PC-3 (cell line): ENCODE measurements around the gene TFIP11. TPM values are rescaled to one million over a fixed set of nuclear protein-coding genes. Genes with fewer than 3 reads are reported as not detected.
"Not testable (repeated sequence)": the region's sequence is repeated elsewhere in the genome, so short reads cannot be mapped to it uniquely, and the experiment has no call there.

Experiments used
- ATAC-seq: fragments of 200-7000 bp; cut with Tn5 transposase; 2 replicates; pipeline ENCODE4 v1.9.1; 2020; ENCODE audit warnings: mild to moderate bottlenecking, moderate library complexity
- BruUV-seq: library from RNA; stranded (reverse); fragments of 400-500 nt; replicated peaks from 2 replicates; lab custom pipeline; 2021; lab: Mats Ljungman, UMichigan
- CTCF ChIA-PET: fragments of 300-600 bp; sonication (Branson Sonifier 250); formaldehyde crosslinking; loops from one replicate; lab custom pipeline; 2022; ENCODE audit warnings: antibody characterized with exemption; lab: Charles Lee
- POLR2A ChIA-PET: fragments of 300-600 bp; sonication (Branson Sonifier 250); formaldehyde crosslinking; loops from one replicate; lab custom pipeline; 2022; ENCODE audit warnings: antibody characterized with exemption; ENCODE audit not compliant: unreplicated experiment; lab: Charles Lee
- DNase-seq: peaks from one replicate; pipeline ENCODE4 v3.0.0-alpha.2; 2015
- H2AFZ ChIP-seq: fragments of 300-600 bp; sonication (generic); 2 replicates; pipeline ENCODE4 v1.6.0; 2016; ENCODE audit warnings: antibody characterized with exemption, low read length
- H3F3A ChIP-seq: fragments of 300-600 bp; sonication (generic); one replicate; pipeline ENCODE4 v1.6.0; 2017; ENCODE audit warnings: antibody characterized with exemption, low read length, control low read depth, mild to moderate bottlenecking; ENCODE audit not compliant: unreplicated experiment
- H3K27ac ChIP-seq: fragments of 300-600 bp; sonication (generic); 2 replicates; pipeline ENCODE4 v1.5.1; 2016; ENCODE audit warnings: mild to moderate bottlenecking, low read length
- H3K27me3 ChIP-seq: fragments of 300-600 bp; sonication (generic); 2 replicates; pipeline ENCODE4 v1.6.1; 2016; ENCODE audit warnings: low read length, mixed read lengths
- H3K36me3 ChIP-seq: fragments of 300-600 bp; sonication (generic); 2 replicates; pipeline ENCODE4 v1.6.1; 2016; ENCODE audit warnings: low read depth, mixed run types, low read length, mixed read lengths
- H3K4me1 ChIP-seq: fragments of 300-600 bp; sonication (generic); 2 replicates; pipeline ENCODE4 v1.5.1; 2016; ENCODE audit warnings: low read length; ENCODE audit not compliant: insufficient read depth
- H3K4me2 ChIP-seq: fragments of 300-600 bp; sonication (generic); 2 replicates; pipeline ENCODE4 v1.6.0; 2016; ENCODE audit warnings: low read length
- H3K4me3 ChIP-seq: fragments of 300-600 bp; sonication (generic); 2 replicates; pipeline ENCODE4 v1.5.1; 2016; ENCODE audit warnings: mild to moderate bottlenecking, low read length, mixed read lengths
- H3K79me2 ChIP-seq: fragments of 300-600 bp; sonication (generic); 2 replicates; pipeline ENCODE4 v1.6.1; 2017; ENCODE audit warnings: low read length, mixed read lengths
- H3K9ac ChIP-seq: fragments of 300-600 bp; sonication (generic); 2 replicates; pipeline ENCODE4 v1.6.0; 2016; ENCODE audit warnings: mild to moderate bottlenecking, low read length
- H3K9me2 ChIP-seq: fragments of 300-600 bp; sonication (generic); replicated peaks from 2 replicates; pipeline ENCODE4 v1.6.1; 2016; ENCODE audit warnings: mixed run types, low read length, mixed read lengths
- H3K9me3 ChIP-seq: fragments of 300-600 bp; sonication (generic); 2 replicates; pipeline ENCODE4 v1.6.1; 2016; ENCODE audit warnings: low read length, mixed read lengths
- H4K20me1 ChIP-seq: fragments of 300-600 bp; sonication (generic); 2 replicates; pipeline ENCODE4 v1.6.1; 2016; ENCODE audit warnings: low read length, mixed read lengths
- EZH2 ChIP-seq: fragments of 300-600 bp; sonication (generic); IDR thresholded peaks from one replicate; pipeline ENCODE4 v1.6.1; 2017; ENCODE audit warnings: antibody characterized with exemption, mild to moderate bottlenecking, low read length; ENCODE audit not compliant: unreplicated experiment
- EZH2phosphoT487 ChIP-seq: fragments of 300-600 bp; sonication (generic); IDR thresholded peaks from 2 replicates; pipeline ENCODE4 v1.6.1; 2018; ENCODE audit warnings: mild to moderate bottlenecking, antibody characterized with exemption, low read length, borderline replicate concordance
- intact Hi-C: fragments of 100-400 bp; cut with micrococcal nuclease; formaldehyde crosslinking; loops from 2 replicates; pipeline ENCODE4 v1.9.0; 2023
- total RNA-seq: library from RNA; depleted of rRNA; stranded (reverse); fragments of >200 nt; gene quantifications from 2 replicates; pipeline ENCODE4 v1.2.3, GENCODE V29; 2014
- TF ChIP-seq, protein P1 (sequence below): fragments of 300-600 bp; sonication (generic); conservative IDR thresholded peaks from 2 replicates; pipeline ENCODE4 v1.5.1; 2017; ENCODE audit warnings: antibody characterized with exemption, low read depth, mild to moderate bottlenecking, low read length

The TFIP11 gene
- total RNA-seq, 1 experiment from 2014 or later, result 22.4 TPM

DNA sequence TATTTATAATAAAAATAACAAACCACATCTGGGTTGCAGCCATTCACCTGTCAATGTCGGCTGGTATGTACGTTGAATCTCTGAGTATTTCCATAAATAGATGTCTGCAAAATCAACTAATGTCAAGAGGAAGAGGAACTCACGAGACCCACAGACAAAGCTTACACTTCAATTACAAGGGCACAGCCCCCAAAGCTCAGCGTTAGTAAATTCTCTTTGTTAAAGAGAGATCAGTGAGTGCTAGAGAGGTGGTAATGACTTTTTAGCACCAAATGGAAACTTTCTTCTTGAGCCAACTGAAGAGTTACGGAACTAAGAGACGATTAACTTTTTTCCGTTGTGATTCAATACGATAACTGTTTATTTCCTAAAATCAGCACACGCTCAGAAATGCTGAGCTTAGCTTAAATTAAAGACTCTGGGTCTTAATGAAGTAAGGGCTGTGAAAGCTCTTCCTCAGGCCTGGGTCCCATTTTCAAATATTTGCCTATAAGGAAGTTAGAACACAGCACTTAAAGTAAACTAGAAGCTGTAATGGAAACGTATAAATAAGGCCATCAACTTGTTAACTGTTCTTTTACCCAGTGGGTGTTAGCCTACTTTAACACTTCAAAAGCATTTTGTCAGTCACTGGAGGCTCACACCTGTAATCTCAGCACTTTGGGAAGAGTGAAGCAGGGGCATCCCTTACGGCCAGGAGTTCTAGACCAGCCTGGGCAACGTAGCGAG is 22.8 kb upstream of the TFIP11 start:
- H3K4me3 ChIP-seq, result no peak overlapping the region
- ChIA-PET CTCF (no interaction called here), POLR2A (no interaction called here)
- no peaks in the 10 kb centered on the region for H3F3A ChIP-seq
- no peaks in the 10 kb centered on the region for H3K9me2 ChIP-seq
- H3K4me1 ChIP-seq, result no peaks in the 10 kb centered on the region
- H2AFZ ChIP-seq, result no peak overlapping the region
- no peaks in the 10 kb centered on the region for H3K79me2 ChIP-seq
- no peak overlapping the region for H3K9ac ChIP-seq
- BruUV-seq, result no TSS peak
- no peaks in the 10 kb centered on the region for H3K36me3 ChIP-seq
- no peak overlapping the region for H3K4me2 ChIP-seq
- intact Hi-C loops, result no loop called here
- ATAC-seq (no peak), DNase-seq (no peak)
- H3K27ac ChIP-seq, result no peak overlapping the region
- H3K9me3 ChIP-seq, result no peaks in the 10 kb centered on the region
- H4K20me1 ChIP-seq, result no peaks in the 10 kb centered on the region
- TF ChIP-seq EZH2phosphoT487 (no peak), EZH2 (no peak)
- TF ChIP-seq, protein P1, sequence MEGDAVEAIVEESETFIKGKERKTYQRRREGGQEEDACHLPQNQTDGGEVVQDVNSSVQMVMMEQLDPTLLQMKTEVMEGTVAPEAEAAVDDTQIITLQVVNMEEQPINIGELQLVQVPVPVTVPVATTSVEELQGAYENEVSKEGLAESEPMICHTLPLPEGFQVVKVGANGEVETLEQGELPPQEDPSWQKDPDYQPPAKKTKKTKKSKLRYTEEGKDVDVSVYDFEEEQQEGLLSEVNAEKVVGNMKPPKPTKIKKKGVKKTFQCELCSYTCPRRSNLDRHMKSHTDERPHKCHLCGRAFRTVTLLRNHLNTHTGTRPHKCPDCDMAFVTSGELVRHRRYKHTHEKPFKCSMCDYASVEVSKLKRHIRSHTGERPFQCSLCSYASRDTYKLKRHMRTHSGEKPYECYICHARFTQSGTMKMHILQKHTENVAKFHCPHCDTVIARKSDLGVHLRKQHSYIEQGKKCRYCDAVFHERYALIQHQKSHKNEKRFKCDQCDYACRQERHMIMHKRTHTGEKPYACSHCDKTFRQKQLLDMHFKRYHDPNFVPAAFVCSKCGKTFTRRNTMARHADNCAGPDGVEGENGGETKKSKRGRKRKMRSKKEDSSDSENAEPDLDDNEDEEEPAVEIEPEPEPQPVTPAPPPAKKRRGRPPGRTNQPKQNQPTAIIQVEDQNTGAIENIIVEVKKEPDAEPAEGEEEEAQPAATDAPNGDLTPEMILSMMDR, result no peak
- no peaks in the 10 kb centered on the region for H3K27me3 ChIP-seq

DNA sequence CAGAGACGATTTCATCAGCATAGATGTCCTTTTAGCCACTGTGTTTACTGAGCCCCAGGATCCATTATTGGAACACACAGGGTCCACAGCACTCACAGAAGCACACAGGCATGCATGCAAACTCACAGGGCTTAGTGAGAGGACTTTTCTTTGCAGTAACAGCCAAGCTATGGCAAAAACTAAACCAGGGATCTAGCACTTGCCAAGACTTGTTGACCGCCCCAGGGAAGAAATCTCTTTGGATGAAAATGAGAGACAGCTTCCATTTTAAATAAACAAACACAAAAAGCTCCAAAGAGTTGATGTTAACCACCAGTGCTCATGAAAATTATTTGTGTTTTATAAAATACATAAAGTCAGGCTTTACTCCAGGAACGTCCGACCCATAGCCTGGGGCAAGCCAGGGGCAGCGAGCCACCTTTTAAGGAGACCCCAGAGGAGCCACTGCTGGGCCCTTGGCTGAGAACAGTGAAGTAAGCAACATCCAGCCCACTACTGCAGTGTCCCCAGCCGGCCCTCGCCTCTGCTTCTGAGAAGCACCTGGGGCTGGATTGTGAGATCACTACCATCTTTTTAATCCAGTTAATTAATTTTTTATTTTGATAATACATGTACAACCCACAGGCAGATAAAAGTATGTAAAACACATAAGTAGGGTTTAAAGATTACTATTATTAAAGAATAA is 22.0 kb upstream of the TFIP11 start:
- DNase-seq (no peak), ATAC-seq (no peak)
- intact Hi-C loops, result no loop called here
- Histone ChIP-seq H3K9me3 (no peaks in the 10 kb centered on the region), H3F3A (no peaks in the 10 kb centered on the region), H3K36me3 (no peaks in the 10 kb centered on the region), H3K79me2 (no peaks in the 10 kb centered on the region), H3K4me1 (no peaks in the 10 kb centered on the region), H3K4me2 (no peak overlapping the region), H3K9ac (no peak overlapping the region), H2AFZ (no peak overlapping the region), H4K20me1 (no peaks in the 10 kb centered on the region), H3K27ac (no peak overlapping the region), H3K27me3 (no peaks in the 10 kb centered on the region), H3K4me3 (no peak overlapping the region), H3K9me2 (no peaks in the 10 kb centered on the region)
- POLR2A ChIA-PET, result no interaction called here
- CTCF ChIA-PET, result no interaction called here
- no peak for TF ChIP-seq EZH2phosphoT487
- no peak for TF ChIP-seq EZH2
- TF ChIP-seq, protein P1, result no peak
- BruUV-seq, result no TSS peak

DNA sequence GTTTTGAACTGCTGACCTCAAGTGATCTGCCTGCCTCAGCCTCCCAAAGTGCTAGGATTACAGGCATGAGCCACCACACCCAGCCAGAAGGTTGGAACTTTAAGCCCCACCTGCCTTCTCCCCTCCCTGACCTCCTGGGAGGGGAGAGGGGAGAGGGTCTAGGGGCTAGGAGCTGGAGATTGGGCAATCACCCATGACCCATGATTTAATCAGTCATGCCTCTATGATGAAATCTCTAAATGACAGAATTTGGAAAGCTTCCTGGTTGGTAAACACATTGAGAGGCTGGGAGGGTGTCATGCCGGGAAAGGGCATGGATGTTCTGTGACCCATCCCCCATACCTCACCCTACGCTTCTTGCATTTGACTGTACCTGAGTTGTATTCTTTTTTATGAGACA is 17.1 kb upstream of the TFIP11 start:
- H3K9ac ChIP-seq, result no peak overlapping the region
- peak; percentile 46 for DNase-seq
- no peak overlapping the region for H3K4me2 ChIP-seq
- H3K79me2 ChIP-seq, result no peaks in the 10 kb centered on the region
- H3K9me3 ChIP-seq, result no peaks in the 10 kb centered on the region
- TF ChIP-seq EZH2phosphoT487 (no peak), EZH2 (no peak)
- TF ChIP-seq, protein P1, result no peak
- H3K27ac ChIP-seq, result no peak overlapping the region
- no peaks in the 10 kb centered on the region for H3K4me1 ChIP-seq
- H3K9me2 ChIP-seq, result no peaks in the 10 kb centered on the region
- no peak overlapping the region for H2AFZ ChIP-seq
- no peak overlapping the region for H3K4me3 ChIP-seq
- no TSS peak for BruUV-seq
- H3K36me3 ChIP-seq, result no peaks in the 10 kb centered on the region
- intact Hi-C loops, result no loop called here
- CTCF ChIA-PET, result no interaction called here
- POLR2A ChIA-PET, result no interaction called here
- H4K20me1 ChIP-seq, result no peaks in the 10 kb centered on the region
- no peaks in the 10 kb centered on the region for H3K27me3 ChIP-seq
- no peak for ATAC-seq
- H3F3A ChIP-seq, result no peaks in the 10 kb centered on the region

DNA sequence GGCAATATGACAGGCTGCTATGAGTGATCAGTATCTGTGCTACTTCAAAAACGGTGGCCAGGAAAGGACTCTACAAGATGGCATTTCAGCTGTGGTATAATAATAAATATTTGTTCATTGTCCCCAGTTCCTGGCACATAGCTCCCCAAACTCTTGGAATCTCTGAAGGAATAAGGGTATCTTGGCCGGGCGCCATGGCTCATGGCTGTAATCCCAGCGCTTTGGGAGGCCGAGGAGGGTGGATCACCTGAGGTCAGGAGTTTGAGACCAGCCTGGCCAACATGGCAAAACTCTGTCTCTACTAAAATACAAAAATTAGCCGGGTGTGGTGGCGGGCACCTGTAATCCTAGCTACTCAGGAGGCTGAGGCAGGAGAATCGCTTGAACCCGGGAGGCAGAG is 16.2 kb upstream of the TFIP11 start:
- POLR2A ChIA-PET, H4K20me1 ChIP-seq, H3K9me2 ChIP-seq, H3K36me3 ChIP-seq, H3K27ac ChIP-seq, H3K9me3 ChIP-seq, H3K27me3 ChIP-seq, H3K79me2 ChIP-seq, H3K4me3 ChIP-seq, ATAC-seq, H2AFZ ChIP-seq, H3K4me2 ChIP-seq, BruUV-seq, DNase-seq, H3K9ac ChIP-seq, H3K4me1 ChIP-seq, H3F3A ChIP-seq, intact Hi-C loops, CTCF ChIA-PET: not testable (repeated sequence)
